ENCODE measurements around the gene TOE1. TPM values are rescaled to one million over a fixed set of nuclear protein-coding genes. Genes with fewer than 3 reads are reported as not detected.

The TOE1 gene
- total RNA-seq, 2 experiments from 2014 or later = 25.7 to 28.1 TPM

DNA sequence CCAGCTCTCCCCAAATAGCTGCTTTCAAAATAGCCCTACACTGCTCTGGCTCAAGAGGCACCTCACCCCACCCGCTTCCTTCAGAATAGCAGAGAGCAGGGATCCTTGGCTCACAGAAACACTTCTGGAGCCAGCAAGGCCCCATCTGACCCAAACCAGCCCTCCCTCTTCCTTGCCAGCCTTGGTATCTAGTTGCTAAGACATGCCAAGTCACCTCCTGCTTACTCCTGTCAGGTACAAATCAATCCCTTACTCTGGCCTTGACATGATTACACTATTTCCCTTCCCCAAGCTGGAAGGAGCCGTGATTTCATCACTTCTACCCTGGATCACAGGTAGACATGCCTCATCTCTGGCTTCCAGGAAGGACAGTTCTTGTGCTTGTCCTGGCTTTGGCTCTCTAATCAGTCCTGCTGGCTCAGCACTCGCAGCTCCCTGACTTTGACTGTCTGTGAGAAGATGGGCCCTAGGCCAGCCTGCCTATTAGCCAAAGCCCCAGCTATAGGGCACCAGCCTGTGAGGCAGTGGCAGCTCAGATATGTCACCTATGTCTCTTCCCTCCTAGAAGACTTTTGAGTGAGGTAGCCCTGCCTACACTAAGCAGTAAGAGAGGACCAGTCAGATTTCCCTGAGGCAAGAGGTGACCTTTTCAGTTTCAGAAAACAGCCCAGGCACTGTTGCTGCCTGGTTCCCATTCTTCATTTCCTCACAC lies 9.2 kb downstream of the TOE1 start:
- Mint-ChIP-seq H3K27ac (no peak overlapping the region), H3K4me1 (ENCODE audit: low read depth) (peaks cover 8% of the 10 kb centered on the region), H3K9me3 (no peaks in the 10 kb centered on the region), H3K36me3 (ENCODE audit: low read depth) (peaks cover 12% of the 10 kb centered on the region), H3K4me3 (no peak overlapping the region), H3K27me3 (no peaks in the 10 kb centered on the region)
- TF ChIP-seq, protein P1, sequence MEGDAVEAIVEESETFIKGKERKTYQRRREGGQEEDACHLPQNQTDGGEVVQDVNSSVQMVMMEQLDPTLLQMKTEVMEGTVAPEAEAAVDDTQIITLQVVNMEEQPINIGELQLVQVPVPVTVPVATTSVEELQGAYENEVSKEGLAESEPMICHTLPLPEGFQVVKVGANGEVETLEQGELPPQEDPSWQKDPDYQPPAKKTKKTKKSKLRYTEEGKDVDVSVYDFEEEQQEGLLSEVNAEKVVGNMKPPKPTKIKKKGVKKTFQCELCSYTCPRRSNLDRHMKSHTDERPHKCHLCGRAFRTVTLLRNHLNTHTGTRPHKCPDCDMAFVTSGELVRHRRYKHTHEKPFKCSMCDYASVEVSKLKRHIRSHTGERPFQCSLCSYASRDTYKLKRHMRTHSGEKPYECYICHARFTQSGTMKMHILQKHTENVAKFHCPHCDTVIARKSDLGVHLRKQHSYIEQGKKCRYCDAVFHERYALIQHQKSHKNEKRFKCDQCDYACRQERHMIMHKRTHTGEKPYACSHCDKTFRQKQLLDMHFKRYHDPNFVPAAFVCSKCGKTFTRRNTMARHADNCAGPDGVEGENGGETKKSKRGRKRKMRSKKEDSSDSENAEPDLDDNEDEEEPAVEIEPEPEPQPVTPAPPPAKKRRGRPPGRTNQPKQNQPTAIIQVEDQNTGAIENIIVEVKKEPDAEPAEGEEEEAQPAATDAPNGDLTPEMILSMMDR (IDR thresholded peaks at IDR 0.05) = no peak
- CTCF ChIA-PET = interaction anchor here (0.6 to 7.2 kb wide), 8 partner anchors 9 to 151 kb away, joined by 3 to 54 read pairs (median 4); partner anchors contain the start of genes CCDC163, MMACHC, MUTYH and TOE1
- ATAC-seq = peak; percentile 78
- no peak for DNase-seq
- POLR2A ChIA-PET = interaction anchor here (0.5 to 16.0 kb wide), 6 partner anchors 10 to 176 kb away, joined by 3 to 238 read pairs (median 5); partner anchors contain the start of genes HPDL, MUTYH and TOE1
- intact Hi-C loops (cut with micrococcal nuclease) = loop anchor here (10.0 kb wide), 1 partner anchor 236 kb away; the partner anchor contains the start of gene NASP

DNA sequence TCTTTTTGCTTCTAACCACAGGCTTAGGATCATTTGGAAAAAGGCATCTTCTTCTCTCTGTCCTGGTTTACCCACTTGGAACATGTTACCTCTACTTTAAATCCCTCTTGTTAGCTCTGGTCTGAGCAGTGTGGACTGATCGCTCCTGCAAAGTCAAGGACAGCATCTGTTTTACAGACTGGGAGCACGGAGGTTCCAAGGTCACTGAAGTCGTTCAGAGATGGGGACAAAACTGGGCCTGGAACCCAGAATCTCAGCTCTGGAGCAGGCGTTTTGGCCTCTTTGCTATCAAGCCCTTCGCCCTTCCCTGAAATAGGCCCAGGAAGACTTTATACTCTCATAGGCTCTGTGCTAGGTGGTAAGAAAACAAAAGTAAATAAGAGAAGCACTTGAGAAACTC lies 11.5 kb downstream of the TOE1 start:
- DNase-seq (no peak), ATAC-seq (no peak)
- CTCF ChIA-PET = interaction anchor here (2.2 to 7.2 kb wide), 2 partner anchors 7 to 141 kb away, joined by 8 to 54 read pairs; no protein-coding TSS in a partner anchor
- Mint-ChIP-seq H3K9me3 (no peaks in the 10 kb centered on the region), H3K4me1 (ENCODE audit: low read depth) (peaks cover 8% of the 10 kb centered on the region), H3K27ac (no peak overlapping the region), H3K27me3 (no peaks in the 10 kb centered on the region), H3K4me3 (no peak overlapping the region), H3K36me3 (ENCODE audit: low read depth) (no peaks in the 10 kb centered on the region)
- POLR2A ChIA-PET = interaction anchor here (1.4 to 4.3 kb wide), 2 partner anchors 12 to 149 kb away, joined by 3 to 36 read pairs; partner anchors contain the start of genes CCDC163, MMACHC, MUTYH and TOE1
- intact Hi-C loops (cut with micrococcal nuclease) = no loop called here
- TF ChIP-seq, protein P1 (IDR thresholded peaks at IDR 0.05) = no peak

DNA sequence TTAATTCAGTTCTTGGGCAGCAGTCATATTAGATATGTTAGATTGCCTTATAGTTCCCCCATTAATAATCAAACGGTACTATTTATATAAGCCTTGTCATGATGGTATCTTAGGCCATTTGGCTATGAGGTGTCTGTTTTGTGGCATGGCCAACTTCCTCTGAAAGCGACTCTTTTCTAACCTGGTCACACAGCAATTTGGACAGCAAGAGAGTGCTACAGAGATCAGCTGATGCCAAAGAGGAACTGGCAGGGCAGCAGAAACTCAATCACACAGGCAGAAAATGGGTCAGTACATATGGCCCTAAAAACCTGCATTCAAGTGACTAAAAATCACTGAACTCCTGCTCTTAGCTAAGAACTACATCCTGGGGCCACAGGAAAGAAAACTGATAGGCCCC lies 13.7 kb downstream of the TOE1 start:
- H3K4me1 Mint-ChIP-seq (ENCODE audit: low read depth) = peaks cover 8% of the 10 kb centered on the region
- POLR2A ChIA-PET = interaction anchor here (0.8 to 1.3 kb wide), 2 partner anchors 168 to 632 kb away, joined by 3 read pairs; partner anchors contain the start of gene PRDX1
- no peak overlapping the region for H3K4me3 Mint-ChIP-seq
- TF ChIP-seq, protein P1 (IDR thresholded peaks at IDR 0.05) = no peak
- H3K27ac Mint-ChIP-seq = no peak overlapping the region
- no peak for ATAC-seq
- DNase-seq = no peak
- intact Hi-C loops (cut with micrococcal nuclease) = no loop called here
- H3K9me3 Mint-ChIP-seq = no peaks in the 10 kb centered on the region
- CTCF ChIA-PET = interaction anchor here (7.8 kb wide), 1 partner anchor 138 kb away, joined by 191 read pairs; the partner anchor contains the start of gene TESK2
- no peaks in the 10 kb centered on the region for H3K27me3 Mint-ChIP-seq
- H3K36me3 Mint-ChIP-seq (ENCODE audit: low read depth) = no peaks in the 10 kb centered on the region

DNA sequence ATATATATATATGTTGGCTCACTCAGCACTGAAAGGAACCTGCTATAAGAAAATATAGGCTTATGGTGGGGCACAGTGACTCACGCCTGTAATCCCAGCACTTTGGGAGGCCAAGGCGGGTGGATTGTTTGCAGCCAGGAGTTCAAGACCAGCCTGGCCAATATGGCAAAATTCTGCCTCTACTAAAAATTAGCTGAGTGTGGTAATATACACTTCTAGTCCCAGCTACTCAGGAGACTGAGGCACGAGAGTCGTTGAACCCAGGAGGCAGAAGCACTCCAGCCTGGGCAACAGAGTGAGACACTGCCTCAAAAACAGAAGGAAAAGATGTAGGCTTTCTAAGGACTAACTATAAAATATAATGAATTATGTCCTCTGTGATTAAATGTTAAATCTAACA lies 14.9 kb downstream of the TOE1 start:
- Mint-ChIP-seq H3K36me3 (ENCODE audit: low read depth) (no peaks in the 10 kb centered on the region), H3K9me3 (no peaks in the 10 kb centered on the region), H3K4me1 (ENCODE audit: low read depth) (peaks cover 3% of the 10 kb centered on the region), H3K27ac (no peak overlapping the region), H3K4me3 (no peak overlapping the region), H3K27me3 (no peaks in the 10 kb centered on the region)
- ATAC-seq (no peak), DNase-seq (no peak)
- ChIA-PET CTCF (interaction anchor here (1.2 to 7.8 kb wide), 2 partner anchors 137 to 340 kb away, joined by 3 to 191 read pairs; partner anchors contain the start of gene TESK2), POLR2A (interaction anchor here (0.7 to 3.0 kb wide), 3 partner anchors 8 to 237 kb away, joined by 3 to 11 read pairs (median 4); partner anchors contain the start of genes MUTYH and TOE1)
- TF ChIP-seq, protein P1 (IDR thresholded peaks at IDR 0.05) = no peak
- intact Hi-C loops (cut with micrococcal nuclease) = loop anchor here (5.0 kb wide), 1 partner anchor 207 kb away; no protein-coding TSS in a partner anchor
